Mesenchymal stem cell (in vitro differentiated cells and primary cell): ENCODE measurements around the gene CDK10.

ENCODE experiments used
- DNase-seq: peaks from one replicate; pipeline ENCODE4 v3.0.0-alpha.2; 2013
- H2AFZ ChIP-seq: one replicate; pipeline ENCODE4 v1.6.1; 2013; ENCODE audit warnings: low read depth, mild to moderate bottlenecking, control low read depth, inconsistent platforms, low read length, moderate library complexity
- H2AK5ac ChIP-seq: 2 replicates; pipeline ENCODE4 v1.6.1; 2013; ENCODE audit warnings: low read length, moderate library complexity, mild to moderate bottlenecking, inconsistent platforms; ENCODE audit not compliant: severe bottlenecking
- H2BK120ac ChIP-seq: one replicate; pipeline ENCODE4 v1.6.1; 2013; ENCODE audit warnings: low read depth, mild to moderate bottlenecking, inconsistent platforms, low read length, moderate library complexity
- H2BK12ac ChIP-seq, 2 experiments: one replicate each; pipeline ENCODE4 v1.6.1; 2013; ENCODE audit warnings: inconsistent platforms in 2 of 2, low read length in 2 of 2, mild to moderate bottlenecking in 2 of 2, moderate library complexity in 2 of 2, control low read depth in 1 of 2
- H2BK15ac ChIP-seq: one replicate; pipeline ENCODE4 v1.6.1; 2013; ENCODE audit warnings: mild to moderate bottlenecking, low read depth, inconsistent platforms; ENCODE audit not compliant: poor library complexity, severe bottlenecking
- H2BK5ac ChIP-seq: 2 replicates; pipeline ENCODE4 v1.6.1; 2013; ENCODE audit warnings: low read depth, mild to moderate bottlenecking, low read length, control low read depth, inconsistent platforms; ENCODE audit not compliant: poor library complexity, severe bottlenecking
- H3K14ac ChIP-seq, 2 experiments: one replicate each; pipeline ENCODE4 v1.6.1; 2013; ENCODE audit warnings: inconsistent platforms in 2 of 2, low read length in 2 of 2, control low read depth in 1 of 2, mild to moderate bottlenecking in 1 of 2, moderate library complexity in 1 of 2
- H3K18ac ChIP-seq, 2 experiments: one replicate each; pipeline ENCODE4 v1.6.1; 2013; ENCODE audit warnings: inconsistent platforms in 2 of 2, low read length in 2 of 2, control low read depth in 1 of 2, low read depth in 1 of 2, mild to moderate bottlenecking in 1 of 2
- H3K23ac ChIP-seq, 2 experiments: one replicate each; pipeline ENCODE4 v1.6.1; 2013; ENCODE audit warnings: inconsistent platforms in 2 of 2, low read length in 2 of 2, mild to moderate bottlenecking in 2 of 2, moderate library complexity in 2 of 2, control low read depth in 1 of 2
- H3K27ac ChIP-seq: 2 replicates; pipeline ENCODE4 v1.5.1; 2013; ENCODE audit warnings: mild to moderate bottlenecking, moderate library complexity, low read length, control low read depth, inconsistent platforms; ENCODE audit not compliant: poor library complexity, severe bottlenecking
- H3K27me3 ChIP-seq, 2 experiments: 2 replicates each; pipeline versions ENCODE4 v1.6.1 to v1.7.0; 2013; ENCODE audit warnings: low read length in 2 of 2, mild to moderate bottlenecking in 2 of 2, moderate library complexity in 2 of 2, control low read depth in 1 of 2, inconsistent platforms in 1 of 2; ENCODE audit not compliant: control insufficient read depth in 1 of 2, insufficient read depth in 1 of 2
- H3K36me3 ChIP-seq, 2 experiments: 2 replicates each; pipeline versions ENCODE4 v1.6.1 to v1.7.0; 2013; ENCODE audit warnings: low read length in 2 of 2, control low read depth in 1 of 2, inconsistent platforms in 1 of 2, low read depth in 1 of 2, mild to moderate bottlenecking in 1 of 2; ENCODE audit not compliant: insufficient read depth in 2 of 2, control insufficient read depth in 1 of 2
- H3K4ac ChIP-seq, 2 experiments: one replicate each; pipeline ENCODE4 v1.6.1; 2013; ENCODE audit warnings: inconsistent platforms in 2 of 2, low read length in 2 of 2, mild to moderate bottlenecking in 2 of 2, moderate library complexity in 2 of 2, control low read depth in 1 of 2, low read depth in 1 of 2
- H3K4me1 ChIP-seq: 2 replicates; pipeline ENCODE4 v1.6.1; 2013; ENCODE audit warnings: low read depth, low read length, control low read depth; ENCODE audit not compliant: control insufficient read depth, insufficient read depth
- H3K4me2 ChIP-seq: 2 replicates; pipeline ENCODE4 v1.6.1; 2013; ENCODE audit warnings: low read length, mild to moderate bottlenecking, inconsistent platforms; ENCODE audit not compliant: poor library complexity, severe bottlenecking
- H3K4me3 ChIP-seq, 2 experiments: 2 replicates each; pipeline versions ENCODE4 v1.5.1 to v1.7.0; 2013; ENCODE audit warnings: low read length in 2 of 2, mild to moderate bottlenecking in 2 of 2, control low read depth in 1 of 2, low read depth in 1 of 2; ENCODE audit not compliant: insufficient read depth in 1 of 2
- H3K79me1 ChIP-seq: replicated peaks from 2 replicates; pipeline ENCODE4 v1.6.1; 2013; ENCODE audit warnings: mild to moderate bottlenecking, control low read depth, low read length, inconsistent platforms; ENCODE audit not compliant: poor library complexity, severe bottlenecking
- H3K9ac ChIP-seq: 2 replicates; pipeline ENCODE4 v1.7.0; 2013; ENCODE audit warnings: mild to moderate bottlenecking, low read length, moderate library complexity
- H3K9me3 ChIP-seq: 2 replicates; pipeline ENCODE4 v1.7.0; 2013; ENCODE audit warnings: mild to moderate bottlenecking, low read length; ENCODE audit not compliant: control insufficient read depth
- H4K8ac ChIP-seq: one replicate; pipeline ENCODE4 v1.6.1; 2013; ENCODE audit warnings: inconsistent platforms, mild to moderate bottlenecking, low read length, moderate library complexity
- H4K91ac ChIP-seq: one replicate; pipeline ENCODE4 v1.6.1; 2013; ENCODE audit warnings: mild to moderate bottlenecking, low read length, inconsistent platforms
- WGBS: methylation state at CpG from one replicate; pipeline ENCODE4 v1.1.7; 2013; ENCODE audit warnings: mixed read lengths; 5-methylcytosine and 5-hydroxymethylcytosine counted together

CDK10 gene

DNA sequence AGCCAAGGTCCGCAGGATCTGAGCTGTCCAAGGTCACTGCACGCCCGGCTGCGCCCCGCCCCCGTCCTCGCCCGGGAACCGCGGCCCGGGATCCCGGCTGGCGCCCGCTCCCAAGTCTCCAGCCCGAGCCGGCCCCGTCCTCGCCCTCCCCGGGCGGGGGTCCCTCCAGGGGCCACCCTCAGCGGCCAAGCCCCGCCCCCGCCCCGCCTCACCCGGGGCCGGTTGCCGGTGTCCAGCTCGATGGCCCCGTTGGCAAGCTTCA, 34.0 kb downstream of the CDK10 start:
- Histone ChIP-seq H4K8ac (peak overlapping the region; percentile 88), H2BK15ac (peak overlapping the region; percentile 78), H3K27me3 (no peaks in the 10 kb centered on the region)

DNA sequence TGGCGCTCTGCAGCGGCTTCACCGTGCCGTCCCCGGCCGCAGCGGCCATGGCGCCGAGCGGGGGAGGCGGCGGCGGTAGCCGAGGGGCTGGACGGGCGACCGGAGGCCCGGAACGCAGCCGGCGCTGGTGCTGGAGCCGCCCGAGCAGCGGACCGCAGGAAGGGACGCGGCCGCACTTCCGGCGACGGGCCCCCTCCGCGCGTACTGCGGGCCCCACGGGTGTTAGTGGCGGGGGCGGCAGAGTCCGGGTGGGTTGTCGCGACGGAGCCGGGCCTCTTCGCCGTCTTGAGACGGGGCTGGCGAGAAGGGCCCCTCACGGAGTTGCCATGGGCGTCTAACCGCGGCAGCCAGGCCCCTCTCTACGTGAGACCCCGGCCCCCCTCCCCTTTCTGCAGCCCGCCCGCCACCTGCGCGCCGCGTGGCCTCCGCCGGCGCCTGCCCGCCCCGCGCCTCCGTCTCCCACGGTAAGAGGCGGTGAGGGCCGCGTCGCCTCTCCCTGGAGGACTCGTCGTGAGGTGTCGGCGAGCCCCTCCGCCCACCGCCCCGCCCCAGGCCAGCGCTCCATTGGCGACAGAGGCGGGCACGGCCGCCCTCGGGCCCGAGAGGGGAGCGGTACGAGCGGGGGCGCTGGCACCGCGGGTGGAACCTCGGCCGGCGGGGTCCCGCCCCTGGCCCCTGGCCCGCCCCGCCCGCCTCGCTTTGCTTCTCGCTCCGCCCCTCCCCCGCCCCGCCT, 34.5 kb downstream of the CDK10 start, which contains the start of the genes VPS9D1 and ZNF276:
Gene VPS9D1 (minus strand): TSS at position 86 of the 733 bp plus-strand sequence. CDS start 37 bp downstream, at position 49.
Gene ZNF276 (plus strand): TSS at position 725 of the 733 bp plus-strand sequence. CDS start 104 bp downstream, outside the sequence.
- H3K79me1 ChIP-seq = peaks cover 34% of the 10 kb centered on the region
- peak within 1 kb of the TSS; percentile 23 to 76 for H2BK12ac ChIP-seq
- H3K27me3 ChIP-seq = no peaks in the 10 kb centered on the region
- H3K4ac ChIP-seq = peak within 1 kb of the TSS; percentile 79 to 86
- H3K18ac ChIP-seq = peak within 1 kb of the TSS; percentile 93 to 95
- H3K14ac ChIP-seq = peak within 1 kb of the TSS in 1 of 2 experiments; percentile 89
- H3K27ac ChIP-seq = peak within 1 kb of the TSS; percentile 80
- H3K4me2 ChIP-seq = peak within 1 kb of the TSS; percentile 75
- H3K23ac ChIP-seq = peak within 1 kb of the TSS in 1 of 2 experiments; percentile 34
- peaks cover 36% of the 10 kb centered on the region for H3K4me1 ChIP-seq
- H3K4me3 ChIP-seq = peak within 1 kb of the TSS; percentile 89 to 96
- H4K91ac ChIP-seq = peak within 1 kb of the TSS; percentile 97
- H3K9ac ChIP-seq = peak within 1 kb of the TSS; percentile 86
- H4K8ac ChIP-seq = peak within 1 kb of the TSS; percentile 88
- peak within 1 kb of the TSS; percentile 78 for H2BK120ac ChIP-seq
- peak within 1 kb of the TSS; percentile 87 for H2BK15ac ChIP-seq
- H2AK5ac ChIP-seq = no peak within 1 kb of the TSS
- peak; percentile 84 for DNase-seq
- peaks cover 40 to 57% of the 10 kb centered on the region in 2 experiments for H3K36me3 ChIP-seq
- H2AFZ ChIP-seq = peak within 1 kb of the TSS; percentile 70
- 0% methylated on average over 65 of the region's 103 CpGs for WGBS
- H2BK5ac ChIP-seq = peak within 1 kb of the TSS; percentile 77
- H3K9me3 ChIP-seq = no peaks in the 10 kb centered on the region

More for the DNA sequence above, 34.0 kb downstream of the CDK10 start:
- H2AK5ac ChIP-seq = no peak overlapping the region
- H3K27ac ChIP-seq = peak overlapping the region; percentile 17
- peak overlapping the region; percentile 79 to 86 for H3K4ac ChIP-seq
- H2AFZ ChIP-seq = peak overlapping the region; percentile 30
- WGBS = 2% methylated on average over 21 of the region's 29 CpGs
- peak overlapping the region; percentile 75 for H3K4me2 ChIP-seq
- peak overlapping the region; percentile 86 for H3K9ac ChIP-seq
- H2BK12ac ChIP-seq = peak overlapping the region in 1 of 2 experiments; percentile 76
- peak overlapping the region; percentile 81 to 93 for H3K18ac ChIP-seq
- no peak overlapping the region for H3K23ac ChIP-seq
- DNase-seq = peak; percentile 58
- peaks cover 39 to 61% of the 10 kb centered on the region in 2 experiments for H3K36me3 ChIP-seq
- peak overlapping the region; percentile 89 to 96 for H3K4me3 ChIP-seq
- peak overlapping the region; percentile 67 for H2BK120ac ChIP-seq
- peaks cover 30% of the 10 kb centered on the region for H3K79me1 ChIP-seq
- peaks cover 36% of the 10 kb centered on the region for H3K4me1 ChIP-seq
- H3K9me3 ChIP-seq = no peaks in the 10 kb centered on the region
- peak overlapping the region in 1 of 2 experiments; percentile 30 for H3K14ac ChIP-seq
- no peak overlapping the region for H2BK5ac ChIP-seq
- H4K91ac ChIP-seq = peak overlapping the region; percentile 97

DNA sequence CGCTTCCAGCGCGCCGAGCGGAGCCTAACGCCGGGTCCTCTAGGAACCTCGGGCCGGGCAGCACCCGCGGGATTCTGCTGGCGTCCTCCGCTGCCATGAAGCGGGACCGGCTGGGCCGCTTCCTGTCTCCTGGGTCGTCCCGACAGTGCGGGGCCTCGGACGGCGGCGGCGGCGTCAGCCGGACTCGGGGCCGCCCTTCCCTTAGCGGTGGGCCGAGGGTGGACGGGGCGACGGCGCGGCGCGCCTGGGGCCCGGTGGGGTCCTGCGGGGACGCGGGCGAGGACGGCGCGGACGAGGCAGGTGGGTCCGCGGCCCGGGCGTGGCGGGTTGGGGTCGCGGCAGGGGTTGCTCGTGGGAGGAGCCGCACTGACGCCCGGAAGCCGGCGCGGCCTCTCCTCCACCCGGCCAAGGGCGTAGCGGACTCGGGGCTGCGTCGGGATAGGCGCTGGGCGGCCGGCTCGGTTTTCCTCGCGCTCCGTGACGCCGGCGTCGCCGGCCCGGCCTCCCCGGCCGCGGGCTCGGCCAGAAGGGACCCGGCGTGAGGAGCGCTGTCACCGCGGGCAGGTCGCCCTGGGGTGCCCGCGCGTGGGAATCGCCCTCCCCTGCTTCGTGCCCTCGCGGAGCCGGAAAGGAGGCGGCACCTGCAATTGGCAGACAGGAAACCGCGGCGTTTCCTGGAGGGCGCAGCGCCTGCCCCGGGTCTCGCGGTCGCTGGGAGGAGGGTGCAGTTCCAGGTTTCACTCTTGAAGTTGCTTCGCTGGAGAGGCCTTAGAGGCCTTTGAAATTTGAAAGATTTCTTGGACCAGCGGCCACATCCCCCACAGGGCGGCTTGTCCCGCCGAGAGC, 35.3 kb downstream of the CDK10 start:
- Histone ChIP-seq H2BK15ac (peak overlapping the region; percentile 82), H3K9ac (peak overlapping the region; percentile 86), H3K27me3 (no peaks in the 10 kb centered on the region), H2BK120ac (peak overlapping the region; percentile 78), H4K8ac (peak overlapping the region; percentile 61), H3K36me3 (peaks cover 37 to 51% of the 10 kb centered on the region in 2 experiments), H3K27ac (no peak overlapping the region), H3K4ac (peak overlapping the region; percentile 9 to 41), H3K18ac (peak overlapping the region; percentile 68 to 95), H3K4me3 (peak overlapping the region; percentile 89 to 96), H2AK5ac (no peak overlapping the region), H4K91ac (peak overlapping the region; percentile 55), H3K79me1 (peaks cover 29% of the 10 kb centered on the region), H2AFZ (peak overlapping the region; percentile 70), H2BK12ac (peak overlapping the region in 1 of 2 experiments; percentile 30), H3K4me1 (peaks cover 36% of the 10 kb centered on the region), H3K14ac (peak overlapping the region in 1 of 2 experiments; percentile 89), H3K23ac (peak overlapping the region in 1 of 2 experiments; percentile 34), H2BK5ac (peak overlapping the region; percentile 46), H3K4me2 (peak overlapping the region; percentile 72), H3K9me3 (no peaks in the 10 kb centered on the region)
- WGBS = under 1% methylated on average over 90 of the region's 112 CpGs
- DNase-seq = peak; percentile 64
